GM19438 (cell line): ENCODE data around the gene DYNC2H1.
"Not testable (repeated sequence)": the region's sequence is repeated elsewhere in the genome, so short reads cannot be mapped to it uniquely, and the experiment has no call there.

Source experiments
- ATAC-seq: cut with Tn5 transposase; IDR thresholded peaks from one replicate; pipeline ENCODE4 v1.9.1; 2021; ENCODE audit warnings: low read depth; ENCODE audit not compliant: unreplicated experiment

DYNC2H1 gene

DNA sequence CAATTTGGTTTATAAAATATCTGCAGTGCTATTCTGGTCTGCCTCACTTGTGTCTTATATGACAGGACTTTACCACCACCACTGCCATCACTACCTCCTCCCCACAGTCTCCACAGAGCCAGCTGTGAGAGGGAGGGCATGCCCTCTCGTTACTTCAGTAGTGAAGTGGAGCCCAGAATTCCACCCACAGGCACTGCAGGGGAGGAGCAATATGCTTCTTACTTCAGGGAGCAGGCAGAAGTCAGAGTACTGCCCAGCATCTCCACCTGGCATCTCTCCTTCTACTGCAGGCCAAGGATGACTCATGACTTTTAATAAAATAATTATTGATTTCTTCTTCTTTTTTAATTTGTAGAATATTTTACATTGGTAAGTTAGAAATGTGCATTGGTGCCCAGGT, 255.5 kb downstream of the DYNC2H1 start:
- ATAC-seq: no peak

DNA sequence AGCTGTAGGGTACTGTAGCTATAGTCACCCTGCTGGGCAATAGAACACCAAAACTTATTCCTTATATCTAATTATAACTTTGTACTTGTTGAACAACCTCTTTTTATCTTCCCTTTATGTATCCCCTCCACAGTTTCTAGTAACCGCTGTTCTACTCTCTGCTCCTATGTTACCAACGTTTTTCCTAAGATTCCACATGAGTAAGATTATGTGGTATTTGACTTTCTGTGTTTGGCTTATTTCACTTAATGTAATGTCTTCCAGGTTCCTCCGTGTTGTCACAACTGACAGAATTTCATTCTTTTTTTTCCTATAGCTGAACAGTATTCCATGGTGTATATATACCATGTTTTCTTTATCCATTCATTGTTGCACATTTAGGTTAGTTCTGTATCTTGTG, 258.4 kb downstream of the DYNC2H1 start:
- ATAC-seq: no peak

DNA sequence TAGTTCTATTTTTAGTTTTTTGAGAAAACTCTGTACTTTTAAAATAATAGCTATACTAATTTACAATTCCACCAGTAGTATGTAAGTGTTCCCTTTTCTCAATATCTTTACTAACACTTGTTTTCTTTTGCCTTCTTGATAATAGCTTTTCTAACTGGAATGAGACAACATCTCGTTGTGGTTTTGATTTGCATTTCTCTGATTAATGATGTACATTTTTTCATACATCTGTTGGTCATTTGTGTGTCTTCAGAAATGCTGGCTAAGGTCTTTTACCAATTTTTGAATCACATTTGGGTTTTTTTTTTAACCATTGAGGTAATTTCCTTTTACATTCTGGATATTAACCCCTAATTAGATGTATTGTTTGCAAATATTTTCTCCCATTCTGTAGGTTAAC, 258.9 kb downstream of the DYNC2H1 start:
- ATAC-seq: no peak

DNA sequence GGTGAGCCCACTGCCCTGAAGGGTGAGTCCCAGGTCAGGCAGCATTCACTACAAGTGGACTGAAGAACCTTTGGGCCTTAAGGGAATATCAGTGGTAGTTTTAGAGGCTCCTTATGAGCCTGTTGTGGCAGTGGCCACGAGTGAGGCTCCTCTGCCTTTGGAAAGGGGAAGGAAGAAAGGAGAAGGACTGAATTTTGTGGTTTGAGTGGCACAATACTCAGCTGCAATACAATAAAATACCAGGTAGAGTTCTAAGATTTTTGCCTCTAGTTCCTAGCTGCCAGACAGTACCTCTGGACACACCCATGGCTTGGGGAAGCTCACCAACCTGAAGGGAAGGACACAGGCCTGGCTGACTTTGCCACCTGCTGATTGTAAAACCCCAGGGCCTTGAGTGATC, 260.9 kb downstream of the DYNC2H1 start:
- no peak for ATAC-seq

DNA sequence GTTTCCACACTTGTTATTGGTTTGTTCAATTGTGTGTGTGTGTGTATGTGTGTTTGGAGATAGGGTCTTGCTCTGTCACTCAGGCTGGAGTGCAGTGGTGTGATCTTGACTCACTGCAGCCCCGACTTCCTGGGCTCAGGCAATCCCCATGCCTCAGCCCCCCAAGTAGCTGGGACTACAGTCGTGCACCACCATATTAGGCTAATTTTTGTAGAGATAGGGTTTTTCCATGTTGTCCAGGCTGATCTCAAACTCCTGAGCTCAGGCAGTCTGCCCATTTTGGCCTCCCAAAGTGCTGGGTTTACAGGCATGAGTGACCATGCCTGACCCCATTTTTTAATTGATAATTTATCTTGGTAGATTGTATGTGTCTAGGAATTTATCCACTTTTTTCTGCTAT, 263.7 kb downstream of the DYNC2H1 start:
- no peak for ATAC-seq

DNA sequence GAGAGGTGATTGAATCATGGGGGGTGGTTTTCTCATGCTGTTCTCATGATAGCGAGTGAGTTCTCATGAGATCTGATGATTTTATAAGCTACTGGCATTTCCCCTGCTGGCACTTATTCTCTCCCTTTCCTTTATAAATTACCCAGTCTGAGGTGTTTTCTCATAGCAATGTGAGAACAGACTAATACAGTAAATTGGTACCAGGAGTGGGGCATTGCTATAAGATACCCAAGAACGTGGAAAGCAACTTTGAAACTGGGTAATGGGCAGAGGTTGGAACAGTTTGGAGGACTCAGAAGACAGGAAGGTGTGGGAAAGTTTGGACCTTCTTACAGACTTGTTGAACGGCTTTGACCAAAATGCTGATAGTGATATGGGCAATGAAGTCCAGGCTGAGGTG, 265.0 kb downstream of the DYNC2H1 start:
- not testable (repeated sequence) for ATAC-seq

DNA sequence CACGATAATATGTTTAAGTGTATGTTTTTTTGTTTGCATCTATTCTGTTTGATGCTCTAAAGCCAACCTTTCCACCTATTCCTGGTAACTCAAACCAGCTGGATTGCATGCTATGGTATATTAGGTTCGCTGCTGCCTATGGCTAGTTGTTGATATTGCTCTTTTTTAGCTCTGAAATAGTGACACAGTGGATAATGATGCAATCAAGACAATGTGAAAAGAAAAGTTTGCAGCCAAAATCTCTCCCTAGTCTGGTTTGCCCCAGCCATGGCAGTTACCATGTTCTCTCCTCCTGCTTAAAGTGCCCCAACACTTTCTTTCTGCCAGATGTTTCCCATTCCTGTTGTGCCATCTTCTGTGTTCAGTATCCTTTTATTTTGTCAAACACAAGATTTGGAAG, 269.7 kb downstream of the DYNC2H1 start:
- no peak for ATAC-seq

DNA sequence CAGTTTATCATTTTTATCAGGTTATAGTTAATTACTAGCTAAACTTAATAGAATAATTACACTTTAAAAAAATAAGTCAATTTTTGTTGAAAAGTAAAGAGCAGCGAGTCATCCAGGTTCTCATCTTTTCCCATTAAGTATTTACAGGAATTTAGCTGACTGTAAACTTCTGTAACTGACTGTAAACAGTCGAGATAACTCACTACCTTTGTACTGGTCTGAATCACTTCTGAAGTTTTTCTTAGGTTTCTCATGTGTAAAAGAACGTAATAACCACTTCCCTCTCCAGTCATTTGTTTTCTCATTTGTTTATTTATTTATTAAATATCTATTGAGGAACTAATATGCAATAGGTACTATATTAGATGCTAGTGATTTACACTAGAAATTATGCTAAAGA, 270.8 kb downstream of the DYNC2H1 start:
- no peak for ATAC-seq

DNA sequence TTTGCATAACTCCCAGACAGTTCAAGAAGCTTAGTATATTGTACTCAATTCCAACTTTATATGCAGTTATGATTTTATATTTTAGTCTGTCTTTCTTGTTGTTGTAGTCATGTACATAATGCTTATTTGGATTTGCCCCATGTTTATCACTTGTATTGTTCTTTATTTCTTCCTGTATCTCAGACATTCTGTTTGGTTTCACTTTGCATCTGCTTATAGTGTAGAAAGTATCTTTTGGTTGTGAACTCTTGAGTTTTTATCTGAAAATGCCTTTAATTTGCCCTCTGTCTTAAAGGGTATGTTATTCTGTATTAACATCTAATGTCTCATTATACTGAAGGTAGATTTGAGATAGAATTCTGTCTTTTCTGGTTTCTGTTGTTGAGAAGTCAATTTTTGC, 275.4 kb downstream of the DYNC2H1 start:
- no peak for ATAC-seq

DNA sequence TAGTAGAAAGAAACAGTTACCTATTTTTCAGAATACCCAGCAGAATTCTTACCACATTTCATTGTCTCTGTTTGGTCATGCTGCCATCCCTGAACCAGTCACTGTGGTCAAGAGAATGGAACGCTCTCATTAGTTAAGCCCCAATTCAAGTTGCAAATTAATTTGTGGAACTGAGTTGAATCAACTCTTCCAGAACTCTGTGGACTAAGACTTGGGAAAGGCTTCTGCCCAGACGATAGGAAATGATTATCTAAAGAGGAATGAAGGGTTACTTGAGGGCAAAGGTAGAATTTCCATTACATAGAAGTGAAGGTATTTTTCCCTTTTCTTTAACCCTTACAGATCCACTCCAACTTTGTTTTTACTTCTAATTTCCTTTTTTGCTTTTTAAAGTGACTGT, 286.4 kb downstream of the DYNC2H1 start:
- no peak for ATAC-seq

DNA sequence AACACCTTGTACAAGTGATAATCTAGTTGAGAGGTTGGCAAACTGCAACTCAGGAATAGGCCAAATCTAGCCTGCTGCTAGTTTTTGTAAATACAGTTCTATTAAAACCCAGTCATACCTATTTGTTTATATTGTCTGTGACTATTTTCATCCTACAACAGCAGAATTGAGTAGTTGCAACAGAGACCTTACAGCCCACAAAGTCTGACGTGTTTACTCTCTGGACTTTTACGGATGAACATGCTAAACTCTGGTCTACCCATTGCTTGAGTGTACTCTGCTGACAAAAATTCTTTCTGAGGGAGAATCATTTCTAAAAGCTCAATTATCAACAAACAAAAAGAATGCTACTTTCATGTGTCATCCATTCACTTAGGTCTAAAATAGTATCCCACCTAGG, 287.0 kb downstream of the DYNC2H1 start:
- no peak for ATAC-seq

DNA sequence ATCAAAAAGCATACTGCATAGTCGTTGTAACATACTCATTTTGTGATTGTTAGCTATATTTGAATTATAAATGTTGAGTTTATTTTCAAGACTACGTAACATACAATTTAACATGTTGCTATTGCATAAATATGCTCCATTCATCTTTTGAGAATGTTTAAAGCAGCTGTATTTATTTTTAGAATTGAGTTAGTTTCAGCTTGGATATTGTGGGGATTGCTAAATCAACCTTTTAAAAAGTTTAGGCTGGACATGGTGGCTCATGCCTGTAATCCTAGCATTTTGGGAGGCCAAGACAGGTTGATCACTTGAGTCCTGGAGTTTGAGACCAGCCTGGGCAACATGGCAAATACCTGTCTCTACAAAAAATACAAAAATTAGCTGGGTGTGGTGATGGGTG, 288.1 kb downstream of the DYNC2H1 start:
- ATAC-seq: no peak

DNA sequence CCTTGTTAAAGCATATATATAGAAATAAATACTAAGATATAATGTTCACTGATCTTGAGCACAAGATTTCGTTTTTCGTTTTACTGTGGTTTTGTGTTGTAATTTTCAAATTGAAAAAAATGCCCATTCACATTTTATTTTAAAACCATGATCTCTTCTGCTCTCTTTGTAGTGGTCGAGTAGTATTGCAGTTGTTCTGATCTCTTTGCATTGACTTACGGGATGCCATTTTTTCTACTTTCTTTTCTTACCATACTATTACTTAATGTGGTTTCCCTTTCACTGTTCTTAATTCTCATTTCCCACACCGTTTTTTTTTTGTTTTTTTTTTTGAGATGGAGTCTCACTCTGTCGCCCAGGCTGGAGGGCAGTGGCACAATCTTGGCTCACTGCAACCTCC, 289.6 kb downstream of the DYNC2H1 start:
- no peak for ATAC-seq

DNA sequence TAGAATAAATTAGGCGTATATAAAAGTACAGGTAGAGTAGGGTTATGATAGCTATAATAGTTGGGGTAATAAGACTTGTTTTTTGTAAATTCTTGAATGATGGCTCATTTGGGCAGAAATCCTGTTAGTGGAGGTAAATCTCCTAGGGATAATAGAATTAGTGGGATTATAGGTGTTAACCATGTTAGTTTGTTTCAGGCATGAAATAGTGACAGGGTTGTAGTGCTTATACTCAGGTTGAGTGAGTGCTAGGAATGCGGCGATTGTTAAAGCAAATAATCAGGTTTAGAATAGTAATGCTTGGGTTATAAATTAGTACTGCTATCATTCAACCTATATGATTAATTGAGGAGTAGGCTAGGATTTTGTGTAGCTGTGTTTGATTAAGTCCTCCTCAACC, 297.1 kb downstream of the DYNC2H1 start:
- ATAC-seq: no peak

DNA sequence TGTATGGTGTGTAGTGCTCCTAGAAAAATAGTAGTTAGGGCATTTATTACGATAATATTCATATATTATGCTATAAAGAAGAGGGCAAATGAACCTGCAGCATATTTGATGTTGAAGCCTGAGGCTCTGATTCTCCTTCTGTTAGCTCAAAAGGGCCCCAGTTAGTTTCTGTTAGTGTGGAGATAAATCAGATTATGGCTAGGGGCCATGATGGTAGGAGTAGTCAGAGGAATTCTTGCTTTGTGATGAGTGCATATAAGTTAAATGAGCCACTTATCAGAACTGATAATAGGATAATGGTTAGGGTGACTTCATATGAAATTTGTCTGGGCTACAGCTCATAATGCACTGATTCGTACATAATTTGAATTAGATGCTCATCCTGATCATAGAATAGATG, 298.4 kb downstream of the DYNC2H1 start:
- no peak for ATAC-seq

DNA sequence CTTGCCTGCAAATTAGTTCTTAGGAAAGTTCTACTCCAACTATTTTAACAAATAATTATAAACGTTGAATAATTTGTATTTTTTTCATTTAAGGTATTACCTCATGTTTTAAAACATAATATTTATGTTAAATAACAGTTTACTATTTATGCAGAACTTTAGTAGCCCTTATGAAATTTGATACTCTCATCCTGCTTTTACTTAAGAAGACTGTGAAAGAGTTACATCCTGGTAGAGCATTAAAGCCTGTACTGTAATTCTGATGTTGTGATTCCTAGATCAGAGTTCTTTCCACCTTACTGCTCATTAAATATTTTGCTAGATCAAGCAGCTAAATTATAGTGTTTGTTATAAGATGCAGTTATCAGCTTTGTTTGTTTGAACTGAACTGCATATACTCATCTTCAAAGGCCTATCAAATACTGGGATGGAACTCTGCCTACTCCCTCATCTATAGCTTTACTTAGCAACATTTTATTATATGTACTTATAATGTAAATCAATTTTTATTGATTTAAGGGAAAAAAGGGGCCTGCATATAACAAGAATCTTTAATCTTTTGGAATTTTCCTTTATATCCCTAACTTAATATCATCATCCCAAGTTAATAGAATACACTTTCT, 304.2 kb downstream of the DYNC2H1 start:
- ATAC-seq: no peak

DNA sequence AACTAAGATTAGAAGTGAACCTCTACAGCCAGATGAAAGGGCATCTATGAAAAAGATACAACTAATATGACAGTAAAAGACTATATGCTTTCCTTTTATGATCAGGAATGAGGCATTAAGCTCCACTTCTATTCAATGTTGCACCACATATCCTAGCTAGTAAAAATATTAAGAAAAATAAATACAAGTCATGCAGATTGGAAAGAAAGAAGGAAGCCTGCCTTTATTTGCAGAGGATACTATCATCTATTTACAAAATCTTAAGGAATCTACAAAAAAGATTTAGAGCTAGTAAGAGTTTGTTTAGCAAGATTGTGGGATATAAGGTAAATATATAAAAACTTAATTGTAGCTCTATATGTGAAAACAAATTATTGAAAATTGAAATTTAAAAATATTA, 308.8 kb downstream of the DYNC2H1 start:
- no peak for ATAC-seq

DNA sequence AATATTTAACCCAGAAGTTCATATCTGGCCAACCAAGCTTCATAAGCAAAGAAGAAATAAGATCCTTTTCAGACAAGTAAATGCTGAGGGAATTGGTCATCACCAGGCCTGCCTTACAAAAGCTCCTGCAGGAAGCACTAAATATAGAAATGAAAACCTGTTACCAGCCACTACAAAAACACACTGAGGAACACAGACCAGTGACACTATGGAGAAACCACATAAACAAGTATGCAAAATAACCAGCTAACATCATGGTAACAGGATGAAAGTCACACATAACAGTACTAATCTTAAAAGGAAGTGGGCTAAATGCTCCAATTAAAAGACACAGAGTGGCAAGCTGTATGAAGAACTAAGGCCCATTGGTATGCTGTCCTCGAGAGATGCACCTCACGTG, 311.4 kb downstream of the DYNC2H1 start:
- no peak for ATAC-seq

DNA sequence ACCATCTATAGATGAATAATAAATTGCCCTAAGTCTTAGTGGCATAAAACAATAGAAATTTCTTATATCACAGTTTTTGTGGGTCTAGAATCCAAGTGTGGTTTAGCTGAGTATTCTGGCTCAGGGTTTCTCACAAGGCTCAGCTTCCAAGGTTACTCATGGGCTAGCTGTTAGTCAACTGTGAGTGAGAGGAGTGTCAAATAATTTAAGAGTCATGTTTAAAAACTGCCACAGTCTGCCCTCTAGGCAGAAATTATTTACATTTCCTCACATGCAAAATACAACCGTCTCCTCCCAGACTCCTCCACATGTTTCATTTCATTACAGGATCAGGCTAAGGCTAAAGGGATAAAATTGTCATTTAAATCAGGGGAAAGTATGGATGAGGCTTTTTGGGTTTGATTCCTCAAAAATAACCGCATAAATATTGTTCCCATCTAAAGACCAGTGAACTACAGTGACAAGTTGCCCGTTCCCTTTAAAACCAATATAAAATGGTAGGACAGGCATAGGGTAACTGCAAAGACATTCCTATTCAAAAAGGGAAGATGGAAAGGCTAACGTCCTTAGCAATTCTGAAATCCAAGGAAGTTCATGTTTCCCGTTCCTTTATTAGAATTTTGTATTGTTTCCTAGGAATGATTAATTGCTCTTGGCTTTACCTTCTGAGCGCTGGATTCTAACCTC, 324.3 kb downstream of the DYNC2H1 start:
- ATAC-seq: no peak

DNA sequence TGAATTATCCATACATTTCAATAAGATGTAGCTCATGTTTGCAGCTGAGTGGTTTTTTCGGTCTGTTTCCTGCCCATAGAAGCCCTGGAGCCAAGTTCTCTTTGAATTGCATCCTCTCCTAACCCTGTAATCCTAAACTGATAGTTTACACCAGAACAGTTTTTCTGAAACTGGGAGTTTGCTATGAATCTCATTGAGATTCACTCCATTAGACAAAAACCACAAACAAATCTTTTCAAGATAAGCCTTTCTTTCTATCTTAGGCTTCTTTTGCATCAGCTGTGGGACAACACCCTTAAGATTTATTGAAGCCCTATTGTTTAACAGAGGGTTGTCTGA, 324.8 kb downstream of the DYNC2H1 start:
- no peak for ATAC-seq

DNA sequence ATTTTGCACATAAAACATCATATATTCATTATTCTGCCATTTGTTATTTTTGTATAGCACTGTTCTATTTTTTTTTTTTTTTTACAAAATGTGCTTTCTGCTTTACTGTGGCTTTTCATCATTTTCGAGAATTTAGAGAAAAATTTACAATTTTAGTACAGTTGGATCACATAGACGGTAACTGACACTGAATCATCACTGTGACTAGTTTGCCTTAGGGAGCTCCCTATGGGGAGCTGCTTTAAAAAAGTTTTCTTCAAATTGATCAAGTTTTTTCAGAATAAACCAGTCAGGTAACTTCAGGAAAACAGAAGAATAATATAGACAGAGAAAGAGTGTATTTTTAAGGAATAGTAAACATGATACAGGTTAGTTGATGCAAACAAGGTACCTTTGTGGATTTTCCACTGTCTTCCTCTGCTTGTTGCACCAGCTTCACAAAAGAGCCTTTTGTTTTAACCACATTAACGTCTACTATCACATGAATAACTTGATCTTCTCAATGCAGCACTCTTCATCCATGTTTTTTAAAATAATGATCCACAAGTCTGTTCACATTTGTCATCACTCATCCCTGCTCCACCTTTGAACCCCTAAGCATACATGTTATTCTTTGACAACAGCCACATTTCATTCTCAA, 327.0 kb downstream of the DYNC2H1 start:
- ATAC-seq: no peak

DNA sequence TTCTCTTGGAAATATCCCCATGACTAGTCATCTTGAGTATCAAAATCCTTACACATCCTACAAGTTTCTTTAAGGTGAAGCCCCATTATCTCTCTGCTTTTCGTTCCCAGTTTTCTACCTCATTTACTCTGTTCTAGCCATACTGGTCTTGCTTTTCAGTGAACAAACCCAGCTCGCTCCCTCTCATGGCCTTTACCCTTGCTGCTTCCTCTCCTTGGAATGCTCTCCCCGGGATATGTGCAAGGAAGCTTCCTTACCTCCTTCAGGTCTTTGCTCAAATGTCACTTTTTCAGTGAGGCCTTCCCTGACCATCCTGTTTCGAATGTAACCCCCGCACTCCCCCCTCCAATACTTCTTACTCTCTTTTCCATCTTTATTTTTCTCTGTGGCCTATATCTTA, 331.8 kb downstream of the DYNC2H1 start:
- no peak for ATAC-seq
